HepG2 (cell line): ENCODE data around the gene FAM171A2. TPM values are rescaled to one million over a fixed set of nuclear protein-coding genes. Genes with fewer than 3 reads are reported as not detected.

ENCODE experiments used
- CCAR2 ChIP-seq: fragments of 200-400 bp; formaldehyde crosslinking; optimal IDR thresholded peaks from 2 replicates; pipeline ENCODE3; 2018; ENCODE audit warnings: low read depth, mild to moderate bottlenecking, low read length, moderate library complexity
- MEIS2 ChIP-seq: sonication (generic); formaldehyde crosslinking; IDR thresholded peaks from 2 replicates; pipeline ENCODE4 v1.9.0; 2021; ENCODE audit warnings: mild to moderate bottlenecking, missing genetic modification reagents
- RAD21 ChIP-seq: fragments of 450-650 bp; formaldehyde crosslinking; IDR thresholded peaks from 2 replicates; pipeline ENCODE4 v1.5.0; 2020; ENCODE audit warnings: mild to moderate bottlenecking
- SRSF9 ChIP-seq: fragments of 200-400 bp; formaldehyde crosslinking; IDR thresholded peaks from 2 replicates; pipeline ENCODE4 v1.6.1; 2018; ENCODE audit warnings: borderline replicate concordance, mild to moderate bottlenecking, low read depth, low read length; ENCODE audit not compliant: insufficient read depth, poor library complexity, severe bottlenecking
- ZNF761 ChIP-seq: sonication (generic); formaldehyde crosslinking; conservative IDR thresholded peaks from 2 replicates; pipeline ENCODE4 v1.4.0; 2020; ENCODE audit warnings: mild to moderate bottlenecking, missing genetic modification reagents
- ZNF841 ChIP-seq: sonication (generic); formaldehyde crosslinking; IDR thresholded peaks from 2 replicates; pipeline ENCODE4 v1.8.1; 2023; ENCODE audit warnings: missing genetic modification reagents, borderline replicate concordance
- ZSCAN25 ChIP-seq: sonication (generic); formaldehyde crosslinking; IDR thresholded peaks from 2 replicates; pipeline ENCODE4 v1.8.0; 2022; ENCODE audit warnings: mild to moderate bottlenecking, missing genetic modification reagents
- polyA plus RNA-seq, 8 experiments: library from polyadenylated mRNA; depleted of rRNA in 3 of 8; stranded (reverse) in 7 of 8; unstranded in 1 of 8; fragments of >200 nt; fragmentation: Illumina TruSeq in 4 of 8; extraction: Trizol in 4 of 8; gene quantifications; 2 replicates each; pipeline versions ENCODE4 v1.2.1 to v1.2.3, GENCODE V29; 2011 to 2016; ENCODE audit warnings: low read depth in 4 of 8, missing spikeins in 1 of 8, mixed read lengths in 1 of 8; ENCODE audit not compliant: insufficient read depth in 1 of 8
- total RNA-seq, 5 experiments: library from RNA; depleted of rRNA; stranded (reverse); fragments of >200 nt; fragmentation: Illumina TruSeq; extraction: Trizol; gene quantifications; 2 replicates each; pipeline ENCODE4 v1.2.3, GENCODE V29; 2016; ENCODE audit warnings: low read depth in 1 of 5
- TF ChIP-seq, protein P1 (sequence below): sonication (generic); formaldehyde crosslinking; IDR thresholded peaks from 2 replicates; pipeline ENCODE4 v1.8.1; 2022; ENCODE audit warnings: mild to moderate bottlenecking, missing genetic modification reagents
- TF ChIP-seq, protein P2 (sequence below): sonication (generic); formaldehyde crosslinking; IDR thresholded peaks from 2 replicates; pipeline ENCODE4 v1.4.0; 2020; ENCODE audit warnings: mild to moderate bottlenecking, missing genetic modification reagents
- TF ChIP-seq, protein P3 (sequence below): sonication (generic); formaldehyde crosslinking; IDR thresholded peaks from 2 replicates; pipeline ENCODE4 v1.4.0; 2020; ENCODE audit warnings: missing genetic modification reagents, borderline replicate concordance
- TF ChIP-seq, protein P4 (sequence below): sonication (generic); formaldehyde crosslinking; IDR thresholded peaks from 2 replicates; pipeline ENCODE4 v1.8.1; 2023; ENCODE audit warnings: mild to moderate bottlenecking, moderate library complexity, missing genetic modification reagents
- TF ChIP-seq, protein P5 (sequence below): sonication (generic); formaldehyde crosslinking; IDR thresholded peaks from 2 replicates; pipeline ENCODE4 v1.4.0; 2020; ENCODE audit warnings: missing genetic modification reagents, mild to moderate bottlenecking, borderline replicate concordance
- TF ChIP-seq, protein P6 (sequence below): sonication (generic); formaldehyde crosslinking; IDR thresholded peaks from 2 replicates; pipeline ENCODE4 v1.5.1; 2020; ENCODE audit warnings: mild to moderate bottlenecking, missing genetic modification reagents, moderate library complexity

Gene FAM171A2
- total and polyA plus RNA-seq, 2 of the 13 experiments (the other 11 are each of a cell fraction or from before 2014, with no cell fraction given), result 1.8 to 3.6 TPM

DNA sequence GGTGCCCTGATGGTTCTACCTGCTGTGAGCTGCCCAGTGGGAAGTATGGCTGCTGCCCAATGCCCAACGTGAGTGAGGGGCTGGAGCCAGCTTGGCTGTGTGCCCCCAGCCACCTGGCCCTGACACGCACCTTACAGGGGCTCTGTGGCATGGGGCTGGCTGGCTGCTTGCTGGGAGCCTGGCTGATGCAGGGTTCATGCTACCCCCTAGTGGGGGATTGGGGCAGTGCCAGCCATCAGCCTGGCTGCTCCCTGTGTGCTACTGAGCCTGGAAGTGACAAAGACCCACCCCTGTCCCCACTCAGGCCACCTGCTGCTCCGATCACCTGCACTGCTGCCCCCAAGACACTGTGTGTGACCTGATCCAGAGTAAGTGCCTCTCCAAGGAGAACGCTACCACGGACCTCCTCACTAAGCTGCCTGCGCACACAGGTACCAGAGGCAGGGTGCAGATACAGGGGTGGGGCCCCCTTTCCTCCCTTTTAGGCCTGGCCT lies 12.9 kb downstream of the FAM171A2 start (continued):
- TF ChIP-seq ZNF761 (CRISPR knock-in tag) (no peak), ZSCAN25 (CRISPR knock-in tag) (0 out of 2 replicates have a peak, but pooled peaks have one; percentile 47), MEIS2 (CRISPR knock-in tag) (no peak), SRSF9 (no peak), CCAR2 (no peak), ZNF841 (no peak), RAD21 (CRISPR knock-in tag) (peak; percentile 91)
- TF ChIP-seq, protein P1, sequence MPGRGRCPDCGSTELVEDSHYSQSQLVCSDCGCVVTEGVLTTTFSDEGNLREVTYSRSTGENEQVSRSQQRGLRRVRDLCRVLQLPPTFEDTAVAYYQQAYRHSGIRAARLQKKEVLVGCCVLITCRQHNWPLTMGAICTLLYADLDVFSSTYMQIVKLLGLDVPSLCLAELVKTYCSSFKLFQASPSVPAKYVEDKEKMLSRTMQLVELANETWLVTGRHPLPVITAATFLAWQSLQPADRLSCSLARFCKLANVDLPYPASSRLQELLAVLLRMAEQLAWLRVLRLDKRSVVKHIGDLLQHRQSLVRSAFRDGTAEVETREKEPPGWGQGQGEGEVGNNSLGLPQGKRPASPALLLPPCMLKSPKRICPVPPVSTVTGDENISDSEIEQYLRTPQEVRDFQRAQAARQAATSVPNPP, result no peak
- TF ChIP-seq, protein P2, sequence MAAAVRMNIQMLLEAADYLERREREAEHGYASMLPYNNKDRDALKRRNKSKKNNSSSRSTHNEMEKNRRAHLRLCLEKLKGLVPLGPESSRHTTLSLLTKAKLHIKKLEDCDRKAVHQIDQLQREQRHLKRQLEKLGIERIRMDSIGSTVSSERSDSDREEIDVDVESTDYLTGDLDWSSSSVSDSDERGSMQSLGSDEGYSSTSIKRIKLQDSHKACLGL (CRISPR knock-in tag), result no peak
- TF ChIP-seq, protein P3, sequence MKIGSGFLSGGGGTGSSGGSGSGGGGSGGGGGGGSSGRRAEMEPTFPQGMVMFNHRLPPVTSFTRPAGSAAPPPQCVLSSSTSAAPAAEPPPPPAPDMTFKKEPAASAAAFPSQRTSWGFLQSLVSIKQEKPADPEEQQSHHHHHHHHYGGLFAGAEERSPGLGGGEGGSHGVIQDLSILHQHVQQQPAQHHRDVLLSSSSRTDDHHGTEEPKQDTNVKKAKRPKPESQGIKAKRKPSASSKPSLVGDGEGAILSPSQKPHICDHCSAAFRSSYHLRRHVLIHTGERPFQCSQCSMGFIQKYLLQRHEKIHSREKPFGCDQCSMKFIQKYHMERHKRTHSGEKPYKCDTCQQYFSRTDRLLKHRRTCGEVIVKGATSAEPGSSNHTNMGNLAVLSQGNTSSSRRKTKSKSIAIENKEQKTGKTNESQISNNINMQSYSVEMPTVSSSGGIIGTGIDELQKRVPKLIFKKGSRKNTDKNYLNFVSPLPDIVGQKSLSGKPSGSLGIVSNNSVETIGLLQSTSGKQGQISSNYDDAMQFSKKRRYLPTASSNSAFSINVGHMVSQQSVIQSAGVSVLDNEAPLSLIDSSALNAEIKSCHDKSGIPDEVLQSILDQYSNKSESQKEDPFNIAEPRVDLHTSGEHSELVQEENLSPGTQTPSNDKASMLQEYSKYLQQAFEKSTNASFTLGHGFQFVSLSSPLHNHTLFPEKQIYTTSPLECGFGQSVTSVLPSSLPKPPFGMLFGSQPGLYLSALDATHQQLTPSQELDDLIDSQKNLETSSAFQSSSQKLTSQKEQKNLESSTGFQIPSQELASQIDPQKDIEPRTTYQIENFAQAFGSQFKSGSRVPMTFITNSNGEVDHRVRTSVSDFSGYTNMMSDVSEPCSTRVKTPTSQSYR (CRISPR knock-in tag), result no peak
- TF ChIP-seq, protein P4, sequence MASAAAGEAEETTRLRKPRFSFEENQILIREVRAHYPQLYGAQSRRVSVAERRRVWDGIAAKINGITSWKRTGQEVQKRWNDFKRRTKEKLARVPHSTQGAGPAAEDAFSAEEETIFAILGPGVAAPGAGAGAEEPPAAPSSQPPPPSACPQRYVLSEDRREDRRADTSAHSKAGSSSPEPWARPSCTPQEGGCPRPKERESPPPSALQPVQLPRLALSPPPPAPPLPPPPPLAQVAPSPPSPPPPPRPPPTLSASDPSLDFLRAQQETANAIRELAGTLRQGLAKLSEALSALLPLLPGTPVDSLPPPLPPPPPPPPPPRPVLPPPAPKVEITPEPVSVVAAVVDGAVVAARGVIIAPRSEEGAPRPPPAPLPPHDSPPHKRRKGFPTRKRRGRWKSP (CRISPR knock-in tag), result no peak
- TF ChIP-seq, protein P5, sequence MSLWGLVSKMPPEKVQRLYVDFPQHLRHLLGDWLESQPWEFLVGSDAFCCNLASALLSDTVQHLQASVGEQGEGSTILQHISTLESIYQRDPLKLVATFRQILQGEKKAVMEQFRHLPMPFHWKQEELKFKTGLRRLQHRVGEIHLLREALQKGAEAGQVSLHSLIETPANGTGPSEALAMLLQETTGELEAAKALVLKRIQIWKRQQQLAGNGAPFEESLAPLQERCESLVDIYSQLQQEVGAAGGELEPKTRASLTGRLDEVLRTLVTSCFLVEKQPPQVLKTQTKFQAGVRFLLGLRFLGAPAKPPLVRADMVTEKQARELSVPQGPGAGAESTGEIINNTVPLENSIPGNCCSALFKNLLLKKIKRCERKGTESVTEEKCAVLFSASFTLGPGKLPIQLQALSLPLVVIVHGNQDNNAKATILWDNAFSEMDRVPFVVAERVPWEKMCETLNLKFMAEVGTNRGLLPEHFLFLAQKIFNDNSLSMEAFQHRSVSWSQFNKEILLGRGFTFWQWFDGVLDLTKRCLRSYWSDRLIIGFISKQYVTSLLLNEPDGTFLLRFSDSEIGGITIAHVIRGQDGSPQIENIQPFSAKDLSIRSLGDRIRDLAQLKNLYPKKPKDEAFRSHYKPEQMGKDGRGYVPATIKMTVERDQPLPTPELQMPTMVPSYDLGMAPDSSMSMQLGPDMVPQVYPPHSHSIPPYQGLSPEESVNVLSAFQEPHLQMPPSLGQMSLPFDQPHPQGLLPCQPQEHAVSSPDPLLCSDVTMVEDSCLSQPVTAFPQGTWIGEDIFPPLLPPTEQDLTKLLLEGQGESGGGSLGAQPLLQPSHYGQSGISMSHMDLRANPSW (CRISPR knock-in tag), result no peak
- TF ChIP-seq, protein P6, sequence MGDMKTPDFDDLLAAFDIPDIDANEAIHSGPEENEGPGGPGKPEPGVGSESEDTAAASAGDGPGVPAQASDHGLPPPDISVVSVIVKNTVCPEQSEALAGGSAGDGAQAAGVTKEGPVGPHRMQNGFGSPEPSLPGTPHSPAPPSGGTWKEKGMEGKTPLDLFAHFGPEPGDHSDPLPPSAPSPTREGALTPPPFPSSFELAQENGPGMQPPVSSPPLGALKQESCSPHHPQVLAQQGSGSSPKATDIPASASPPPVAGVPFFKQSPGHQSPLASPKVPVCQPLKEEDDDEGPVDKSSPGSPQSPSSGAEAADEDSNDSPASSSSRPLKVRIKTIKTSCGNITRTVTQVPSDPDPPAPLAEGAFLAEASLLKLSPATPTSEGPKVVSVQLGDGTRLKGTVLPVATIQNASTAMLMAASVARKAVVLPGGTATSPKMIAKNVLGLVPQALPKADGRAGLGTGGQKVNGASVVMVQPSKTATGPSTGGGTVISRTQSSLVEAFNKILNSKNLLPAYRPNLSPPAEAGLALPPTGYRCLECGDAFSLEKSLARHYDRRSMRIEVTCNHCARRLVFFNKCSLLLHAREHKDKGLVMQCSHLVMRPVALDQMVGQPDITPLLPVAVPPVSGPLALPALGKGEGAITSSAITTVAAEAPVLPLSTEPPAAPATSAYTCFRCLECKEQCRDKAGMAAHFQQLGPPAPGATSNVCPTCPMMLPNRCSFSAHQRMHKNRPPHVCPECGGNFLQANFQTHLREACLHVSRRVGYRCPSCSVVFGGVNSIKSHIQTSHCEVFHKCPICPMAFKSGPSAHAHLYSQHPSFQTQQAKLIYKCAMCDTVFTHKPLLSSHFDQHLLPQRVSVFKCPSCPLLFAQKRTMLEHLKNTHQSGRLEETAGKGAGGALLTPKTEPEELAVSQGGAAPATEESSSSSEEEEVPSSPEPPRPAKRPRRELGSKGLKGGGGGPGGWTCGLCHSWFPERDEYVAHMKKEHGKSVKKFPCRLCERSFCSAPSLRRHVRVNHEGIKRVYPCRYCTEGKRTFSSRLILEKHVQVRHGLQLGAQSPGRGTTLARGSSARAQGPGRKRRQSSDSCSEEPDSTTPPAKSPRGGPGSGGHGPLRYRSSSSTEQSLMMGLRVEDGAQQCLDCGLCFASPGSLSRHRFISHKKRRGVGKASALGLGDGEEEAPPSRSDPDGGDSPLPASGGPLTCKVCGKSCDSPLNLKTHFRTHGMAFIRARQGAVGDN, result peak; percentile 52
